ENCODE data around the gene LSM5.
A peak's percentile ranks its signal among the peaks of the same experiment; 100 is the strongest.
"Not testable (repeated sequence)": the region's sequence is repeated elsewhere in the genome, so short reads cannot be mapped to it uniquely, and the experiment has no call there.

The LSM5 gene

DNA sequence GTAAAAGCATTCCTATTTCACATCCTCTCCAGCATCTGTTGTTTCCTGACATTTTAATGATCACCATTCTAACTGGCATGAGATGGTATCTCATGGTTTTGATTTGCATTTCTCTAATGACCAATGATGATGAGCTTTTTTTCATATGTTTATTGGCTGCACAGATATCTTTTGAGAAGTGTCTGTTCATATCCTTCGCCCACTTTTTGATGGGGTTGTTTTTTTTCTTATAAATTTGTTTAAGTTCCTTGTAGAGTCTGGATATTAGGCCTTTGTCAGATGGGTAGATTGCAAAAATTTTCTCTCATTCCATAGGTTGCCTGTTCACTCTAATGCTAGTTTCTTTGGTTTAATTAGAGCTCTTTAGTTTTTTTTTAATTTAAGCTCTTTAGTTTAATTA is 10.0 kb upstream of the LSM5 start:
- not testable (repeated sequence) for H3K27me3 ChIP-seq (ENCODE audit: control insufficient read depth, insufficient read depth, low read length); H3K4me3 ChIP-seq (ENCODE audit: low read length); H3K9ac ChIP-seq (ENCODE audit: low read length); H3K36me3 ChIP-seq (ENCODE audit: control insufficient read depth, insufficient read depth, low read length); H3K27ac ChIP-seq (ENCODE audit: low read depth, low read length); H3K4me1 ChIP-seq (ENCODE audit: control insufficient read depth, insufficient read depth, low read length)

DNA sequence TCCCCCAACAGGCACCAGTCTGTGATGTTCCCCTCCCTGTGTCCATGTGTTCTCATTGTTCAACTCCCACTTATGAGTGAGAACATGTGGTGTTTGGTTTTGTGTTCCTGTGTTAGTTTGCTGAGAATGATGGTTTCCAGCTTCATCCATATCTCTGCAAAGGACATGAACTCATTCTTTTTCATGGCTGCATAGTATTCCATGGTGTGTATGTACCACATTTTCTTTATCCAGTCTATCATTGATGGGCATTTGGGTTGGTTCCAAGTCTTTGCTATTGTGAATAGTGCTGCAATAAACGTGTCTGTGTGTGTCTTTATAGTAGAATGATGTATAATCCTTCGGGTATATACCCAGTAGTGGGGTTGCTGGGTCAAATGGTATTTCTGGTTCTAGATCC is 9.6 kb upstream of the LSM5 start:
- not testable (repeated sequence) for H3K4me3 ChIP-seq (ENCODE audit: low read length); H3K36me3 ChIP-seq (ENCODE audit: control insufficient read depth, insufficient read depth, low read length); H3K4me1 ChIP-seq (ENCODE audit: control insufficient read depth, insufficient read depth, low read length); H3K9ac ChIP-seq (ENCODE audit: low read length); H3K27ac ChIP-seq (ENCODE audit: low read depth, low read length); H3K27me3 ChIP-seq (ENCODE audit: control insufficient read depth, insufficient read depth, low read length)

DNA sequence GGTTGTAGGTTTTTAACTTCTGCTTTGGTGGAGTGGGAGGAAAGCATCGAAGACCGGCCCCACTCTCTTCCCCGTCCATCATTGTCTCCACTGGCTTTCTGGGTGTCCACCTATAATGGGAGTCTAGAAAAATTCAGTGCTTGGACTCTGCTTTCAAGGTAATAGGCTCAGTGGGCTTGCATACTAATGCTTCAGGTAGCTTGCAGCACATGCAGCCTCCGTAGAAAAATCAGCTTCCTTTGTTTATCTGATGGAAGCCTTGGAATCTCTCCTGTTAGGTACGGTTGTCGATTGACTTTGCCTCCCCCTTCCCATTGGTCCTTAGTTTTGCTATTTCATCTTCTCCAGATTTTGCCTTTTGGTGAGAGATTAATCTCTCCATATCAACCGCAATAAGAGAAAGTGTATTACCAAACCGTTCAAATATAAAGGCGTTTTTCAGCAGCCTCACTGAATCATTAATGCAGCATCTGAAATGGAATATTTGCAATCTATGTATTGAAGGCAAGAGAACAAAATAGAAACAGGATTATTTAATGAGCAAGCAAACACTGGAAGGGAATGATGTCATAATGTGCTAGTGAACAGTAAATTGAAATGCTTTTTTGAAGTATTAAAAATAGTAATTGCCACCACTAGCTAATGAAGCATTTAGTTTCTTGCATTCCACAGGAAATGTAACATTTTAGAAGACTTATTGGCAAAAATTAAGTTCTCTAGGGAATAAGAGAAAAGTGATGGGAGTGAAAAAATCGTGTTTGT is 6.1 kb upstream of the LSM5 start:
- Histone ChIP-seq H3K36me3 (ENCODE audit: control insufficient read depth, insufficient read depth, low read length) (peaks cover 2% of the 10 kb centered on the region), H3K9ac (ENCODE audit: low read length) (peak overlapping the region; percentile 98), H3K4me3 (ENCODE audit: low read length) (peak overlapping the region; percentile 98), H3K27me3 (ENCODE audit: control insufficient read depth, insufficient read depth, low read length) (no peaks in the 10 kb centered on the region), H3K27ac (ENCODE audit: low read depth, low read length) (peak overlapping the region; percentile 96), H3K4me1 (ENCODE audit: control insufficient read depth, insufficient read depth, low read length) (no peaks in the 10 kb centered on the region)

DNA sequence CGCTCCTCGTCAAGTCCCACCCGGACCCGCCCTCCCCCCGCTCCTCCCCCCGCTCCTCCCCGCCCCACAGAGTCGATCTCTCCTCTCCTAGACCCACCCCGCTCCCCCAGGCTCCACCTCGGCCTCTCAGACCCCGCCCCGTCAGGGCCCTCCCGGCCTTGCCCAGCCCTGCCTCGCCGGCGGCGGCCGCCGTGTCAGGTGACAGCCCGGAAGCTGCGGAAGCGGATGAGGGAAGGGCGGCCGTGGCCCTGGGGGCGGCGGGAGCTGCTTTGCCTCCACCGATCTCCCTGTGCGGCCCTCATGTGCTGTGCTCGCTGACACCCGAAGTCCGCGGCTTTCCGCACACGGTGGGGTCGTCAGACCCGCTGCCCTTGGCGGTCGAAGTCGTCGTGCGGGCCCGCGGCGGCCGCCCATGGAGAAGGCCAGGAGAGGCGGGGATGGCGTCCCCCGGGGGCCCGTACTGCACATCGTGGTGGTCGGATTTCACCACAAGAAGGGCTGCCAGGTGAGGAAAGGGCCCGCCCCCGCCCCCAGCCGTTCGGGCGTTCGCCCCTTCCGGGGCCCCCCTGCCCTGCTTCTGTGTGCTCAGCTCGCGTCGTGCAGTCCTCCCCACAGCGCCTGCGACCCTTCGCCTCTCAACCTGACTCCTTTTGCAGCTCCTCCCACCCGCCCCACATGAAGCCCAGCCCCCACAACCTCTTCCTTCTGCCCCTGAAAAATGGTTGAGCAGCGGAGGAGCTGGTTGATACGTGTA is 5.3 kb upstream of the LSM5 start, which contains the start of gene AVL9:
AVL9 (plus strand) TSS at position 192 of the 754 bp plus-strand sequence; CDS start at position 413, 221 bp downstream.
- H3K4me1 ChIP-seq (ENCODE audit: control insufficient read depth, insufficient read depth, low read length): no peaks in the 10 kb centered on the region
- peaks cover 2% of the 10 kb centered on the region for H3K36me3 ChIP-seq (ENCODE audit: control insufficient read depth, insufficient read depth, low read length)
- peak within 1 kb of the TSS; percentile 96 for H3K27ac ChIP-seq (ENCODE audit: low read depth, low read length)
- H3K9ac ChIP-seq (ENCODE audit: low read length): peak within 1 kb of the TSS; percentile 98
- no peaks in the 10 kb centered on the region for H3K27me3 ChIP-seq (ENCODE audit: control insufficient read depth, insufficient read depth, low read length)
- H3K4me3 ChIP-seq (ENCODE audit: low read length): peak within 1 kb of the TSS; percentile 98

DNA sequence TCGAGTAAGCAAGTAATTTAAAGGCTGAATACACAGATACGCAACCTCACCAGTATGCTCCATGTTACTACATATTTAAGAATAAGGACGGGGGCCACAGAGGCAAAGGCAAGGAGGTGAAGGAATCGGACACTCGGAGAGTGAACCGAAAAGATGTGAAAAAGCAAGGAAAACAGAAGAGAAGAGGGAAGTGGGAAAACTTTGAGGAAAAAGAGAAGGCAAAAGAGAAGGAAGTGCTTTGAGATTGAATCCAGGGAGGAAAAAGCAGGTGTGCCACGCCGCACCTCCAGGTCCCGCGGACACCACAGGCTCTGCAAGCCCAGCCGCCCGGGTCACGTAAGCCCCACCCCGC is 4.7 kb upstream of the LSM5 start:
- H3K4me1 ChIP-seq (ENCODE audit: control insufficient read depth, insufficient read depth, low read length): no peaks in the 10 kb centered on the region
- peak overlapping the region; percentile 86 for H3K9ac ChIP-seq (ENCODE audit: low read length)
- peak overlapping the region; percentile 87 for H3K27ac ChIP-seq (ENCODE audit: low read depth, low read length)
- no peaks in the 10 kb centered on the region for H3K27me3 ChIP-seq (ENCODE audit: control insufficient read depth, insufficient read depth, low read length)
- peak overlapping the region; percentile 95 for H3K4me3 ChIP-seq (ENCODE audit: low read length)
- peaks cover 2% of the 10 kb centered on the region for H3K36me3 ChIP-seq (ENCODE audit: control insufficient read depth, insufficient read depth, low read length)

DNA sequence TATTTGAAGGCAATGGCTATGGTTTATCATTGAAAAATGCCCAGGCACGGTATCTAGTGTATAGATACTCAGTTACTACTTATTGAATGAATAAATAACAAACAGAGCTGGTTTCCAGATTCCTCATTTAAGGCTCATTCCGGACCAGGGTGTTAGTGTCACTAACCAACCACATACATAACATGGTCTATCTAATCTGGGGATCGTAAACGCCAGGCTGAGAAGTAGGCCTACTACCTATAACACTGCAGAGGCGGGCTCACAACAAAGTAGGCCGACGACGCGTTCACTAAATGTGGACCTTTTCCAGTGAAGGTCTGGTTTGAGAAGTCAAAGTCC is 423 bp downstream of the LSM5 start:
- Histone ChIP-seq H3K9ac (ENCODE audit: low read length) (peak overlapping the region; percentile 64), H3K36me3 (ENCODE audit: control insufficient read depth, insufficient read depth, low read length) (no peaks in the 10 kb centered on the region), H3K27me3 (ENCODE audit: control insufficient read depth, insufficient read depth, low read length) (no peaks in the 10 kb centered on the region), H3K4me3 (ENCODE audit: low read length) (peak overlapping the region; percentile 94), H3K4me1 (ENCODE audit: control insufficient read depth, insufficient read depth, low read length) (peaks cover 3% of the 10 kb centered on the region), H3K27ac (ENCODE audit: low read depth, low read length) (peak overlapping the region; percentile 87)

DNA sequence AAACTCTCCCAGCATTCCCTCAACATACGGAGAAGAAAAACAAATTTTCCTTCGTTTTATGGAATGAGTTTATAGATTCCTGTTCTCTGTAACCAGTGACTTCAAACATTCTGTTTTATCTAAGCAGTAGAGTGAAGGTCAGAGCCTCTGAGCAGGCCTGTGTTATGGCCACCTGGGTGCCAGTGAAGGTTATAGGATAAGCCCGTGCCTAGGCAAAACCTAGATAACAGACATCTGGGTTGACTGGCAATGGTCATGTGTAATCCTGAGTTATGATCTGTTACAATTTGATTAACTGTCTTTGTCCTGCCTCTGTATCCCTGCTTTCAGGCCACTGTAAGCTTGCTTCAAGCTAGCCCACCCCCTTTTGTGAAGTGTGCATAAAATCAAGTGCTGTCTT is 8.3 kb downstream of the LSM5 start:
- Histone ChIP-seq H3K36me3 (ENCODE audit: control insufficient read depth, insufficient read depth, low read length) (no peaks in the 10 kb centered on the region), H3K27me3 (ENCODE audit: control insufficient read depth, insufficient read depth, low read length) (no peaks in the 10 kb centered on the region), H3K4me1 (ENCODE audit: control insufficient read depth, insufficient read depth, low read length) (no peaks in the 10 kb centered on the region), H3K4me3 (ENCODE audit: low read length) (no peak overlapping the region), H3K9ac (ENCODE audit: low read length) (no peak overlapping the region), H3K27ac (ENCODE audit: low read depth, low read length) (no peak overlapping the region)

DNA sequence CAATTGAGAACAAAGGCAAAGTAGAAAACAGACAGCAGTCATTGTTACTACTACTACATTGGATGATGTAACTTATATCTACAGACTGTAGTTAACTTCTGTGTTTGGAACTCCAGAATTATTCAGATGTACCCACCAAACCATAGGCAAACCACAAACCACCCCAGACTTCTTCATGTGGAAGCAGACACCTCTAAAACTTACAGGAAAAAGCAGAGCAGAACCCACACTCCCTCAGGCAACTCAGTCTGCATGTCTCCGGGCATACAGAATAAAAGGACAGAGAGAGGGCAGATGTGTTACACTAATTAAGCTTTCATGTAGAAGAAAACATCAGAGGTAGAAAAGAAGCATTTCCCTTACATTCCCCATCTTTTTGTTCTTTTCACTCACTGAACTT is 9.0 kb downstream of the LSM5 start:
- H3K36me3 ChIP-seq (ENCODE audit: control insufficient read depth, insufficient read depth, low read length): no peaks in the 10 kb centered on the region
- no peaks in the 10 kb centered on the region for H3K4me1 ChIP-seq (ENCODE audit: control insufficient read depth, insufficient read depth, low read length)
- no peak overlapping the region for H3K27ac ChIP-seq (ENCODE audit: low read depth, low read length)
- no peak overlapping the region for H3K9ac ChIP-seq (ENCODE audit: low read length)
- H3K4me3 ChIP-seq (ENCODE audit: low read length): no peak overlapping the region
- no peaks in the 10 kb centered on the region for H3K27me3 ChIP-seq (ENCODE audit: control insufficient read depth, insufficient read depth, low read length)

DNA sequence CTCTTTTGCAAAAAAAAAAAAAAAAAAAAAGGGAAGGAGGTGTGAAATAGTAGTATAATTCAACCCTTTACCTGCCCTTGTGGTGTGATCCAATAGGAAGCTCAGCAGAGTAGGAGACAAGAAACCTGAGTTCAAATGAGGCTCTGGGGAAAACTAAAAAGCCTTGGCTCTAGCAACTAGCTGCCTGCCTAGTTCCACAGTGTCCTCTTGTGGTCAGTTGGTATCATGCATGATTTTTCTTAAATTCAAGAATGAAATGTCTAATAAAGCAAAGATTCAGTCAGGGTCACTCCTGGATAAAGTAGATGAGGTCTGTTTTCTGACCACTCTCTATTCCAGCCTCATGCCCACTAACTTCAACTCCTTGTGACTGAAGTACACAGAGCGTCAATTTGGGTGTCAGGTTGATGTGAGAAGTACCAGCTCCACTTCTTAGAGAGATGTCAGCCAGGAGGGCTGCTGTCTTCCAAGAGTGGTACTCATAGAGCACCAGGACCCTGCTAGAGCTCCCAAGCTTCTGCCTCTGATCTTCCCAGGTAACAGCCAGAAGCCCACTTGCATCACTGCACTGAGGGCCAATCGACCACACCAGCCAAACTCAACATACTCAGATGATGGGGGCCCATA is 10.5 kb downstream of the LSM5 start:
- Histone ChIP-seq H3K4me3 (ENCODE audit: low read length) (no peak overlapping the region), H3K36me3 (ENCODE audit: control insufficient read depth, insufficient read depth, low read length) (no peaks in the 10 kb centered on the region), H3K4me1 (ENCODE audit: control insufficient read depth, insufficient read depth, low read length) (no peaks in the 10 kb centered on the region), H3K9ac (ENCODE audit: low read length) (no peak overlapping the region), H3K27me3 (ENCODE audit: control insufficient read depth, insufficient read depth, low read length) (no peaks in the 10 kb centered on the region), H3K27ac (ENCODE audit: low read depth, low read length) (no peak overlapping the region)

DNA sequence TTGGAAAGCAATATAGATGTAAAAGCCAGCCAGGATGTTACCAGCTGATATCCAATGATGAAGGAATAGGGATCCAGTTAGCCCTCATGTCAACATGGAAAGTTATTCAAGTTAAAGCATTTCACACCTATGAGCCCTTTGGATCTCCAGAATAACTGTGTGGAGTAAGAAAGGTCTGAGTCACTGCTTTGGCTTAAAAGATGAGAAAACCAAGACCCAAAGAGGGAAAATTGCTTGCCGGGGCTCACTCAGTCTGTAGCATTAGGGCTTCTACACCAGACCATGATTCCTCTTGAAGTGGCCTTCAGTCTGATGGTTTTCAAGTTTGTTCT is 12.6 kb downstream of the LSM5 start:
- Histone ChIP-seq H3K4me3 (ENCODE audit: low read length) (no peak overlapping the region), H3K4me1 (ENCODE audit: control insufficient read depth, insufficient read depth, low read length) (no peaks in the 10 kb centered on the region), H3K27me3 (ENCODE audit: control insufficient read depth, insufficient read depth, low read length) (no peaks in the 10 kb centered on the region), H3K9ac (ENCODE audit: low read length) (no peak overlapping the region), H3K36me3 (ENCODE audit: control insufficient read depth, insufficient read depth, low read length) (no peaks in the 10 kb centered on the region), H3K27ac (ENCODE audit: low read depth, low read length) (no peak overlapping the region)

DNA sequence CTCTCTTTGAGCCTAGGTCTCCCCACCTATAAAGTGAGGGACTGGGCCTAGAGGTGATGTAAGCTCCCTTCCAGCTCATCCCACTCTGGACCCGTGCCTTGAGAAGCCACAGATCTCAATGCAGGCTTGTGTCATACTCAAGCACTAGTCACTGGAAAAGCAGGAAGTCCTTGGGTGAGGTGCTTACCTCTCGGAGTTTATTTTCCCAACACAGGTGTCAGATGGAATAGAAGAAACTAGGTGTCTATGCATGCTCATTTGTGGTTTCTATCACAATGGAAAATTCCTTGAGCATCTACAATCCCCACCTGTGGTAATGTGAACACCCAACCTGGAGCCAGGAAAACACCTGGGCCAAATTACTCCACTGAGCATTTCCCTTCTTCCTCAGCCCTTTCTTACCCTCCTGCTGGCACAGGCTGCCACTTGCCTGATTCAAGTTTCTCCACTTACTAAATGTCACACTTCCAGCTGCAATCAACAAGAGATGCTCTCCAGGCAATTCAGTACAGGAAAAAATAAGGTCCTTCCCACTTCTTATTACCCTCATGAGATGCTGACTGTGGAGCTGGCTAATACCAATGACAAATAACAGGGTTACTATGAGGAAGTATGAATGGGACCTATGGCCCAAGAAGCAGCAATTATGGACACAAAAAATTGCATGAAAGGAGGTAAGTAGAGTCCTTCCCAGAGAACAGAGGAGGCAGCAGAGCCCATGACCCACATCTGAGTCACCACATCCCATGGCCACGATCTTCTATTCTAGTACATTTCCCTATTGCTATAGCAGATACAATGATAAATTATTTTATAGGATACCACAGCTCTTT is 13.1 kb downstream of the LSM5 start:
- no peaks in the 10 kb centered on the region for H3K36me3 ChIP-seq (ENCODE audit: control insufficient read depth, insufficient read depth, low read length)
- H3K4me3 ChIP-seq (ENCODE audit: low read length): no peak overlapping the region
- H3K4me1 ChIP-seq (ENCODE audit: control insufficient read depth, insufficient read depth, low read length): no peaks in the 10 kb centered on the region
- H3K27me3 ChIP-seq (ENCODE audit: control insufficient read depth, insufficient read depth, low read length): no peaks in the 10 kb centered on the region
- H3K9ac ChIP-seq (ENCODE audit: low read length): no peak overlapping the region
- no peak overlapping the region for H3K27ac ChIP-seq (ENCODE audit: low read depth, low read length)

DNA sequence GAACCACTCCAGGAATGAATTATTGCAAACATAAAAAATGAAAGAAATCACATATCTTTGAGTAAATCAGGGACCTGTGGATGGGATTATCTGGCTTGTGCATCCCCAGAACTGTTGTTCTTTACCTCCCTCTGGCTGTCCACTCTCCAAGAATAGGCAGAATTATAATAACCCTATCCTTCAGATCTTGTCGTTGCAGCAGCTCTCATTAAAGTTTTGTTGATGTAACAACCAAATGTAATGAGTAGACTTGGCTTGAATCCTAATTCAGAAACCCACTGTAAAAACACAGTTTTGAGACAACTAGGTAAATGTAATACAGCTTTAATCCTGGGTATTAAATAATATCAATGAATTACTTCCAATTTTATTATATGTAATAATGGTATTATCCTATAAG is 16.2 kb downstream of the LSM5 start:
- no peaks in the 10 kb centered on the region for H3K4me1 ChIP-seq (ENCODE audit: control insufficient read depth, insufficient read depth, low read length)
- no peak overlapping the region for H3K9ac ChIP-seq (ENCODE audit: low read length)
- no peaks in the 10 kb centered on the region for H3K27me3 ChIP-seq (ENCODE audit: control insufficient read depth, insufficient read depth, low read length)
- no peaks in the 10 kb centered on the region for H3K36me3 ChIP-seq (ENCODE audit: control insufficient read depth, insufficient read depth, low read length)
- H3K4me3 ChIP-seq (ENCODE audit: low read length): no peak overlapping the region
- no peak overlapping the region for H3K27ac ChIP-seq (ENCODE audit: low read depth, low read length)
